Activated effector memory CD4-positive, alpha-beta T cell treated with Interleukin-2 at 50 U/mL for 16 hours (primary cell): Measurements from ENCODE around the gene TSPYL2.

ENCODE experiments used
- DNase-seq: peaks from one replicate; pipeline ENCODE4 v3.0.0-alpha.2; 2020

TSPYL2 gene

DNA sequence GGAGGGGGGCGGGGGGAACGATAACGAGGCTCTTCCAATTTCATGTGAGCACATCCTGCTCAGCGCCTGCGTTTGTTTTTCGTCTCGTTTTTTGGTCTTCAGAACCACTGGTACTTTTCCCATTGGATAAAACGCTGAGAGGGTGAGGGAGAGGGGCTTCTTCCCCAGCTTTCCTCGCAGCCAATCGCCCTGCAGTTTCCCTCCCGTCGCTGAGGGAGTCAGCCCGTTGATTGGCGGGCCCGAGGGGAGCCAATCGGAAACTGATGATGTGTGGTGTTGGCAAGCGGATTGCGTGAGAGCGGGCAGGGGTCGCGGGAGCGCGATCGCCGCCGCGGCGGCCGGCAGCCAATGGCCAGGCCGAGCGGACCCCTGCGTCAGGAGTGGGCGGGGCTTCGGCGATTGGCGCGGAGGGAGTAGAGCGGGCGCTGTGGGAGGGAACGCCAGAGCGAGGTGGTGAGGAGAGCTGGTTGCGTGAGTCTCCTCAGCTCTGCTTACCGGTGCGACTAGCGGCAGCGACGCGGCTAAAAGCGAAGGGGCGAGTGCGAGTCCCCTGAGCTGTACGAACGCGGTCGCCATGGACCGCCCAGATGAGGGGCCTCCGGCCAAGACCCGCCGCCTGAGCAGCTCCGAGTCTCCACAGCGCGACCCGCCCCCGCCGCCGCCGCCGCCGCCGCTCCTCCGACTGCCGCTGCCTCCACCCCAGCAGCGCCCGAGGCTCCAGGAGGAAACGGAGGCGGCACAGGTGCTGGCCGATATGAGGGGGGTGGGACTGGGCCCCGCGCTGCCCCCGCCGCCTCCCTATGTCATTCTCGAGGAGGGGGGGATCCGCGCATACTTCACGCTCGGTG is at the start of gene TSPYL2:
TSS of gene TSPYL2 (plus strand) at position 443 of the 848 bp plus-strand sequence. CDS start at position 575, 132 bp downstream.
- DNase-seq: peak; percentile 92

DNA sequence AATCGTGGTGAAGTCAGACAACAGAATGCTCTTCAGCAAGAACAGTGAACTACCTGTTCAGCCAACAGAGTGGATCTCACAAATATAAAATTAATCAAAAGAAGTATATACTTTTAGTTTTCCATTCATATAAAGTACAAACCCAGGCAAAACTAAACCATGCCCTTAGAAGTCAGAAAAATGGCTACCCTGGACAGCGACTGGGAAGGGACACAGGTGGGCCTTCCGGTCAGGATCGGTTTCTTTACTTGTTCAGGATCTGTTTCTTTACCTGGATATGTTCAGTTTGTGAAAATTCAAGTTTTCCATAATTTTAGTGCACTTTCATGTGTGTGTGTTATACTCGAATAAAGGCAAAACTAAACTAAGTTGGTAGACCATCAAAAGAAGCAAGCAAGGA is 46.0 kb upstream of the TSPYL2 start:
- no peak for DNase-seq

DNA sequence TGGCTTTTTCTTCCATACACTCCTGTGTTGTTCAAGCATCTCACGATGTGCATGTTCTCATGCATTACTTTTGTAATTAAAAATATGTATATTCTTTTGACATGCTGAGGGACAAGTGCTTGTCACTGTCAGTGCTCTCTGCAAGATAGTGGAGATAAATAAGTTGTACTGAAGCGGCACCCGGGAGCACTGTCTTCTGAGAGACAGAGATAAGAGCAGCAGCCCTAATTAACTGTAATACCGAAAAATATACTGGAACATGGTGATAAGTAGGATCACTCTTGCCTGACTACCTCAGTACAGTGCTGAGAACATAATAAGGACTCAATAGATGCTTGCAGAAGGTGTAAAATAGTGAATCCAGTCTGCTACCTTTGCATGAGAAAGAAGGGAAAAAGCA is 42.9 kb upstream of the TSPYL2 start:
- DNase-seq: no peak

DNA sequence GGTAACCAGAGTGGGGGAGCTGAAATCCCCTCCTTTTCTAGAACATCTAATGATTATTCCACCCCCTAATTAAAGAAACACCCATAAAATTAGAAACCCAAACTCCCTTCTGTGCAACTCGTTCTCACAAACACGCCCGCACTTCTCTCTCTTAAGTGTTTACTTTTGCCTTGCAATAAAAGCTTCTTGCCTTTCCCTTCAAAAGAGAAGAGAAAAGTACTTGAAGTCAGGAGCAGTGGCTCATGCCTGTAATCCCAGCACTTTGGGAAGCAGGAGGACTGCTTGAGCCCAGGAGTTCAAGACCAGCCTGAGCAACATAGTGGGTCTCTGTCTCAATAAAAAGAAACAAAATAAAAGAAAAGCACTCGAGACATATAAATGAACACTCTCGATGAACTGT is 37.2 kb upstream of the TSPYL2 start:
- DNase-seq: no peak

DNA sequence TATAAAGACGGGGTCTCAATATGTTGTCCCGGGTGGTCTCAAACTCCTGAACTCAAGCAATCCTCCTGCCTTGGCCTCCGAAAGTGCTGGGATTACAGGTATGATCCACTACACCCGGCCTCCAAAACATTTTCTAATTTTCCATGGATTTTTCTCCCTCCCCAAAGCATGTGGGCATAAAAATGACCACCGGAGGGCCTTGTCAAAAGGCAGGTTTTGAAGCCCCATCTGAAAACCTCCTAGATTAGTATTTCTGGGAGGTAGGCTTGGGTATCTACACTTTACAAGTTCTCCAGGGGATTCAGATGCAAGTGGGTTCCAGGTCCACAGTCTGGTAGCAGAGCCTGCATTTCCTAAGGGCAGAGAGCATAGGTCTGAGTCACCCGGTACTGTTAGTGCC is 34.9 kb upstream of the TSPYL2 start:
- DNase-seq: no peak

DNA sequence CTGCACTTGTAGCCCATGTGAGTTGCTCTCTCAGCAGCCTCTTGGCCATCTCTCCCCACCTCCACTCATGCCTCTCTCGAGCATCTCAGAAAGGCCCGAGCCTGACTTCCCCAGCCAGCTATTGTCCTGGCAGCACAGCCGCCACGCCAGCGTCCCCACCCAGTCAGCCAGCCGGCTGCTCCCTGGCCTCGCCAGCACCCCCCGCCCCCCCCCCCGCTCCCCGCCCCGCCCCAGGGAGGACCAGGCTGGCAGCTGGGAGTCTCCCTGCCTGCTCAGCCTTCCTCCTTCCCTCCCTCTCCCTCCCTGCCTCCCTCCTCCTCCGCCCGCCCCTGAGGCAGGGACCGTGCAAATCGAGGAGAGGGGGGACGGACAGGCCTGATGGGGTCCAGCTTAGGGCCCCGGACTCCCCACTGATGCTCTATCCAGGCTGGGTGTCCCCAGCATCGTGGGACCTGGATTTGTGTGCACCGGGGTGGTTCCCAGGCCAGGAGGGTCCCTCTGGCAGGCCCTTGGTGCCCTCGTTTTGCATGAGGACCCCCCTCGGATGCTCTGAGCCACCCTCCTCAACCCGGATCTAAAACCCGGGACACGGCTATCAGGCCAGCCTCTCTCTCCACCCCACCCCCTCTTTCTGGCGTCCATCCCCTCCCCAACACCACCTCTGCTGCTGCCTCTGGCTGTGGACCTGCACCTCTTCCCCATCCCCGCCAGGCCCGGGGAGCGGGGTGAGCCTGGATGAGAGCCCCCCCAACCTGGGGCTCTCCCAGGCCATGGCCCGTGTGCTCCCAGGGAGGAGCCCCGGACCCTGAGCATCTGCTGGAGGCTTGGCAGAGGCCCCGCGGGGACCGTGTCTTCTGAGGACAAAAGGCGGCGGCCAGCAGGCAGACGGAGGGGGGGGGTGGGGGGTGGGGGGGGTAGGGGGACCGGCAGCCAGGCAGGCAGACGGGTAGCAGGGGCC is 33.7 kb upstream of the TSPYL2 start, which contains the start of gene GPR173:
TSS of gene GPR173 (plus strand) at position 621 of the 958 bp plus-strand sequence. CDS start 27,833 bp downstream, outside the sequence.
- DNase-seq: no peak

DNA sequence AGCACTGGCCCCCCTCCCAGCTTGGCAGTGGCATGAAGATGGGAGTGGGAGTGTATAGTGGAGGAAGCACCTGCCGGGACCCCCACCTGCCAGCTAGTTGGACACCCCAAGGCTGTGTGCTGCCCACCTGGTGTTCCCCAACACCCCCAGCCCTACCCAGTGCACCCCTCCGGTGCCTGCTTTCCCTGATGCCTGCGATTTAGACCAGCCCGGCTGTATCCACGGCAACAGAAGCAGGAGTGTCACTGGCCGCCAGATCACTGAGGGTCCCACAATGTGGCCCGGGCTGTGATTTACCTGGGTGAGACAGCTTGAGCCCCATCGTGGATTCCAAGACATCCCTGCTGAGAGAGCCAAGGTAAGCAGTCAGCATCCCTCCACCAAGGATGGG is 33.0 kb upstream of the TSPYL2 start:
- DNase-seq: no peak

DNA sequence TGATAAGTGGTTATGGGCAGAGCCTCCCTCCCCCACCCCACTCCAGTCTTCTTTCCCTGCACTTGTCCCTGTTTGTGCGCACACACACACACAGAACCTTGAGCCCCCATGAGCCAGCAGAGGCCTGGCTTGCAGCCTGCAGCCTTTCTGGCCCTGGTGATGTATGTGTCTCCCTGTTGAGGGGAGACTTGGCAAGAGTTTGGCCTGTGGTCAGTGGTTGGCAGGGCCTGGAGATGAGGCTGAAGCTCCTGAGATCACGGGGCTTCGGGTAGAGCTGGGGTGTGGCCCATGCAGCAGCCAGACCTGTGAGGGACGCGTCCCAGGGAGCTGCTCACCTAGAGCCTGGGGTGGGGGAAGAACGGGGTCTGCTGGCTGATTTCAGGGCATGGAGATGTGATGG is 31.3 kb upstream of the TSPYL2 start:
- DNase-seq: no peak

DNA sequence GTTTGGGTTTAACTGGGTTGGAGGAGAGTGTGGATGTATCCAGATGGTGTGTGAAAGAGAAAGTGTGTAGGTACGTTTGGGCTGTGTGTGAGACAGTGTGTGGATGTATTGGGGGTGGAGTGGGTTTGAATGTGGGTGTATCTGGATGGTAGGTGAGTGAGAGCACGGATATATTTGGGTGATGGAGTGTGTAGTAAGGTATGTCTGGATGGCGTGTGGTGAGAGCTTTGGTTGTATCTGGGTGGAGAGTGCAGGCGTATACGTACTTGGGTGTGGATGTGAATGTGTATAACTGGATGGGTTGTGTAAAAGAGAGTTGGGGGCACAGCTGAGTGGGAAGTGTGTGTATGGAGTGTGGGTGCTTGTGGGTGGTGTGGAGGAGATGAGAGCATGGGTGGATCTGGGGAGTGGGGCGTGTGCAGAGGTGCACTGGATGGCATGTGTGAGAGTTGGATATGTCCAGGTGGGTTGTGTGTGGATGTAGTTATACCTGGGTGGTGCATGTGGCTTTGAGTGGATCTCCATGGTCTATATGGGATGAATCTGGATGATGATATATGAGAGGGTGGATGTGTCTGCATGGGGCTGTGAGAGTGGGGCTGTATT is 26.8 kb upstream of the TSPYL2 start:
- no peak for DNase-seq

DNA sequence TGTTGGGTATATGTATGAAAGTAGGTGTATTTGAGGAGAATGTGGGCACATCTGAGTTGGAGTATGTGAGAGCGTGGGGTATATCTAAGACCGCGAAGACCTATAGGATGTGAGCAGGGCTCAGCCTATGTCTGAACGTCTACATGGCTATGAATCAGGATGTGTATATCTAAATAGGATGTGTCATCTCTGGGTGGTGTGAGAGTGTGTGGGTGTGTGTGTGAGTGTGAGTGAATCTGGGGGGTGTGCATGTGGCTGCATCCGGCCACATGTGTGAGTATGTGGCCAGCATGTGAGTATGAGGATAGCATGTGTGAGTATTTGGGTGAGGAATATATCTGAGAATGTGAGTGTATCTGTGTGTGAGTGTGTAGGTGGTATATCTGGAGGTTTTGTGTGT is 25.9 kb upstream of the TSPYL2 start:
- no peak for DNase-seq

DNA sequence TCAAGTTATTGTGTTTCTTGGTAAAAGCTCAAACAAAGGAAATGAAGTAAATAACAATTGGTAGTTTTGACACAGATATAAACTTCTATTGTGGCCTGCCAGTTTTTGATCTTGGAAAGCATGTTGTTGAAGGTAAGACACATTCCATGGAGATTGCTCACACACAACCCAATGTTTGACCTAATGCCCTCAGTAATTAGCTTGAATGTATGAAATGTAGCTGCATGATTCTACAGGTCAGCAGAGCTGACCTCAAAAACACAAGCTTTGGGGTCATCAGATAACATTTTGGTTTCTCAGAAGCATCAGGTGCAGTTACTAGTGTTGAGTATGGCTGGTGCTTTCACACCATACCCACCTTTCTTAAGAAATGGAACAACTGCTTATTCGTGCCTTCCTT is 17.1 kb upstream of the TSPYL2 start:
- DNase-seq: no peak

DNA sequence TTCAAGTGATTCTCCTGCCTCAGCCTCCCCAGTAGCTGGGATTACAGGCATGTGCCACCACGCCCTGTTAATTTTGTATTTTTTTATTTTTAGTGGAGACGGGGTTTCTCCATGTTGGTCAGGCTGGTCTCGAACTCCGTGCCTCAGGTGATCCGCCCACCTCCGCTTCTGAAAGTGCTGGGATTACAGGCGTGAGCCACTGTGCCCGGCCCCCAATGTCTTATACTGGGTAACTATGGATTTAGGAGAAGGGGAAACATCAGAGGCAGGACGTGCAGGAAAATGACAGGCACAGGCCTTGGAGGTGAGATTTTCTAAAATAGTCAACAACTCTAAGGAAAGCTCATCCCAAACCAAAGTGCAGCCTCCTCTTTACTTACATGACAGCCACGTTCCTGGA is 11.1 kb upstream of the TSPYL2 start:
- no peak for DNase-seq

DNA sequence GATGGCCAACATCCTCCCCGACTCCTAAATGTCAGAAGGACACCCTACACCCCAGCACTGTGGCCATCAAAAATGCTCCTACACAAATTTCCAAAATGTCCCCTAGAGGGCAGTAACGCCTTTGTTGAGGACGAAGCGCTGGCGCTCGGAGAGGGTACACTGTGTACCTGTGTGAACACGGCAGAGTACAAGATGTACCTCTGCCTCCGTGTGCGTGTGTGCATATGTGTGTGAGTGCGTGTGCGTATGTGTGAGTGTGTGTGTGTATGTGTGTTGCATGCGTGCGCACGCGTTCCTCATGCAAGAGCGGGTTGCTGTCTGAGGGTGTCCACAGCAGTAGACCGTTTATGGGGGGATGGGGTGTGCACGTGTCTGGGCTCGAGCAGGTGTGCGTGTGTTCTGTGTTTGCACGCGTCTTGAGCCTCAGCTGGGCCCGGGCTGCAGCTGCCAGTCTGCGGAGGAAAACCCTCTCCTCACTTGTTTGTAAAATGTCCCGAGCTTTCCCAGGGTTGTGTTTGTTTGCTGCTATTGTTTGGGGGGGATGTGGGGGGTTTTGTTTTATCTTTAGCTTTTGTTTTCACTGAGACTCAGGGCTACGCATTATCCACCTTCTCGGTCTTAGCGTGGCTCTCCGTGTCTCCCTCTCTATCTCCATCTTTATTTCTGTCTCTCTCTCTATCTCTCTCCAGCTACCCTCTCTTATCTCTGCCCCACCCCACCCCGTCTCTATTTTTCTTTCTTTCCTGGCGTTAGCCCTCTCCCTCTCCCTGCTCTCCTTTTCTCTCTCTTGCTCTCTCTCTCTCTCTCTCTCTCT is 10.4 kb upstream of the TSPYL2 start:
- DNase-seq: peak; percentile 48

DNA sequence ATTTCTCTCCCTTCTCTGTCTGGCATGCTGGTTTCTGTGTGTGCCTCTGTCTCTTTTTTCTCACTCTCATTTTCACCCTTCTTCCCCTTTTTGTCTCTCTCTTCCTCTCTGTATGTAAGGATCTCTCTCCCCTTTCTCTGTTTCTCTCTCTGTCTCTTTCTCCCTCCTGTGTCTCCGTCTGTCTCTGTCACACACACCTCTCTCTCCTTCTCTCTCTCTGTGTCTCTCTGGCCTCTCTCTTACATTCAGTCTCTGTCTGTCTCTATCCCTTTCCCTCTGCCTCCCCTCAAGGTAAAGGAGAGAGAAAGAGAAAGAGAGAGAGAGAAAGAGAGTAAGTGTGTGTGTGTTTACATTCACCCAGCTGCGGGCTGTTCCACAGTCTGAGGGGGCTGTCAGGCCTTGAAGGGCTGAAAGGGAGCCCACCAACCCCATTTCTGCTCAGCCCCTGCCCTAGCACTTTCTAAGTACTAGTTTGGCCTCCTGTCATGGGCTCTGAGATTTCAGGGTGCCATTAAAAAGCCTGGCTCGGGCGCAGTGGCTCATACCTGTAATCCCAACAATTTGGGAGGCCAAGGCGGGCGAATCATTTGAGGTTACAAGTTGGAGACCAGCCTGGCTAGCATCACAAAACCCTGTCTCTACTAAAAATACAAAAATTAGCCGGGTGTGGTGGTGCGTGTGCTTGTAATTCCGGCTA is 9.6 kb upstream of the TSPYL2 start:
- DNase-seq: no peak

DNA sequence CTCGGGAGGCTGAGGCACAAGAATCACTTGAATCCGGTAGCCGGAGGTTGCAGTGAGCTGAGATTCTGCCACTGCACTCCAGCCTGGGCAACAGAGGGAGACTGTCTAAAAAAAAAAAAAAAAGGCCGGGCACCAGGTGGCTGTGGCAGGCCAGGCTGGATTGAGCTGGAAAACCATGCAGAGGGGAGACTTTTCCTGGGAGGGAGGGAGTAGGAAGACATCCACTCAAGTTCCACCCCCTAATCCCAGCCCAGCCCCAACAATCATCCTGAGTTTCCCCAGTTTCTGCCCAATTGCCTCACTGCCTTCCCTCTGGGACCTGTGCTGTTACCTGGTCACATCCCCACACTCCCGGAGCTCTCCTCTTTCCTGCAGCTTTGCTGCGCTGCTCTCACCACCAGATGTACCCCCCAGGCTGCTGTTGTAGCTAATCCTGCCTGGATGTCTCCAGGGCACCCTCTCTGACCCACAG is 9.0 kb upstream of the TSPYL2 start:
- no peak for DNase-seq

DNA sequence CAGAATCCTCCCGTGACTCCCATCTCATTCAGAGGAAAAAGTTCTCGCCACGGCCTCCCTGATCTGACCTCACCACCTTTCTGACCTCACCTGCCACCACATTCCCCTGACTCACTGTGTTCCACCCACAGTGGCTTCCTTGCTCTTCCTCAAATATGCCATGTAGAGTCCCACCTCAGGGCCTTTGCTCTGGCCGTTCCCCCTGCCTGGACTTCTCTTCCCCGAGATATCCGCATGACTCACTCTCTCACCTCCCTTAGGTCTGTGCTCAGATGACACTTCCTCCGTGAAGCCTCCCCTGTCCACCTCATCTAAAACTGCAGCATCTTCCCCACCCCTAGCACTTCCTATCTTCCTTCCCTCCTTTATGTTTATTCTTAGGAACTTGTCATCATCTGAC is 7.2 kb upstream of the TSPYL2 start:
- DNase-seq: no peak

DNA sequence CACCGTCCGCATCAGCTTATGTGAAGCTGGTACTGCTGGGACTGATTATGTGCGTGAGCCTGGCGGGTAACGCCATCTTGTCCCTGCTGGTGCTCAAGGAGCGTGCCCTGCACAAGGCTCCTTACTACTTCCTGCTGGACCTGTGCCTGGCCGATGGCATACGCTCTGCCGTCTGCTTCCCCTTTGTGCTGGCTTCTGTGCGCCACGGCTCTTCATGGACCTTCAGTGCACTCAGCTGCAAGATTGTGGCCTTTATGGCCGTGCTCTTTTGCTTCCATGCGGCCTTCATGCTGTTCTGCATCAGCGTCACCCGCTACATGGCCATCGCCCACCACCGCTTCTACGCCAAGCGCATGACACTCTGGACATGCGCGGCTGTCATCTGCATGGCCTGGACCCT is 5.5 kb upstream of the TSPYL2 start:
- DNase-seq: no peak

DNA sequence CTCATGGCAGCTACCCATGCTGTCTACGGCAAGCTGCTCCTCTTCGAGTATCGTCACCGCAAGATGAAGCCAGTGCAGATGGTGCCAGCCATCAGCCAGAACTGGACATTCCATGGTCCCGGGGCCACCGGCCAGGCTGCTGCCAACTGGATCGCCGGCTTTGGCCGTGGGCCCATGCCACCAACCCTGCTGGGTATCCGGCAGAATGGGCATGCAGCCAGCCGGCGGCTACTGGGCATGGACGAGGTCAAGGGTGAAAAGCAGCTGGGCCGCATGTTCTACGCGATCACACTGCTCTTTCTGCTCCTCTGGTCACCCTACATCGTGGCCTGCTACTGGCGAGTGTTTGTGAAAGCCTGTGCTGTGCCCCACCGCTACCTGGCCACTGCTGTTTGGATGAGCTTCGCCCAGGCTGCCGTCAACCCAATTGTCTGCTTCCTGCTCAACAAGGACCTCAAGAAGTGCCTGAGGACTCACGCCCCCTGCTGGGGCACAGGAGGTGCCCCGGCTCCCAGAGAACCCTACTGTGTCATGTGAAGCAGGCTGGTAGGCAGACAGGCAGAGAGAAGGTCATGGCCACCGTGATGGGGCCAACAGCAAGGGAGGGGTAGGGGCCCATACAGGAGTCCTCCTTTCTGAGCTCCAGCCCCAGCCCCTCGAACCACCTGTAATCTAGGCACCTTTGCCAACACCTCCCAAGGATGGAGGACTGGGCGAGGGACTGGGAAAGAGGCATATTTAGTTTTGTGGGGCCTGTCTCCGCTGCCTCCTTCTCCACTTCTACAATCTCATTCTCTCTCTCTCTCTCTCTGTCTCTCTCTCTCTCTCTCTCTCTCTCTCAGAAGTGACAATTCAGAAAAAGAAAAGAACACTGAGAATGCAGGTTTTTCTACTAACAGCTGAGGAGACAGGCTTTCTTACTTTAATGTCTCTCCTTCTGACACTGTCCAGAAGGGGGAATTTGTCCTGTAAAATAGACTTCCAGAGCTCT is 4.7 kb upstream of the TSPYL2 start:
- DNase-seq: no peak

DNA sequence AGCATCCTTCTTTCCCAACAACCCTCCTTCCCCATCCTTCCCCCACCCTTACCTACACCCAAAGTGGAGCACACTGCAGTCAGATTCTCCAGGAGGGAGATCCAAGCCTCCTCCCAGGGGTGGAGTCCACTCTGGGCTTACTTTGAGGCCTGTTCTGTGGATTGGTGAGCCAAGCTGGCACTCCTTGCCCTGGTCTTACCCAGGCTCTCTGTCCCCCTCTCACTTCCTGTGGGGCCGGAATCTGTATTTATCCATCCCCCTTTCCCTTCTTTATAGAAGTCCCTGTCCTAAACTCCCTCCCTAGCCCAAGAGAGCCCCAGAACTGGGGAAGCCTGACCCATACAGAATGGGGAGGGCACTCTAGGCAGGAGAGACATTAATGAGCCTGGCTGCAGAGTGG is 3.2 kb upstream of the TSPYL2 start:
- no peak for DNase-seq
